OCI-LY1 (cell line): Measurements from ENCODE around the gene GIPR.
"Not testable (repeated sequence)": the region's sequence is repeated elsewhere in the genome, so short reads cannot be mapped to it uniquely, and the experiment has no call there.

Source experiments
- H2AFZ ChIP-seq: fragments of 200-600 bp; sonication (generic), shearing (Covaris generic); 2 replicates; pipeline ENCODE4 v1.6.0; 2014; ENCODE audit warnings: antibody characterized with exemption, mild to moderate bottlenecking, low read length
- H3F3A ChIP-seq: fragments of 200-600 bp; sonication (generic), shearing (Covaris generic); 2 replicates; pipeline ENCODE4 v1.6.0; 2014; ENCODE audit warnings: mild to moderate bottlenecking, antibody characterized with exemption, low read length, moderate library complexity; ENCODE audit not compliant: insufficient read depth
- H3K27ac ChIP-seq: fragments of 200-600 bp; sonication (generic); 2 replicates; pipeline ENCODE4 v1.5.1; 2014; ENCODE audit warnings: low read length, mixed run types, mild to moderate bottlenecking, low read depth; ENCODE audit not compliant: poor library complexity, severe bottlenecking
- H3K27me3 ChIP-seq: fragments of 200-600 bp; sonication (generic); 2 replicates; pipeline ENCODE4 v1.6.0; 2014; ENCODE audit warnings: antibody characterized with exemption, mild to moderate bottlenecking, low read length, moderate library complexity; ENCODE audit not compliant: insufficient read depth
- H3K36me3 ChIP-seq: fragments of 200-600 bp; sonication (generic); 2 replicates; pipeline ENCODE4 v1.6.1; 2014; ENCODE audit warnings: mild to moderate bottlenecking, antibody characterized with exemption, low read length, moderate library complexity, mixed read lengths; ENCODE audit not compliant: insufficient read depth
- H3K4me1 ChIP-seq: fragments of 200-600 bp; sonication (generic); 2 replicates; pipeline ENCODE4 v1.5.1; 2014; ENCODE audit warnings: mild to moderate bottlenecking, low read length, moderate library complexity; ENCODE audit not compliant: insufficient read depth, severe bottlenecking
- H3K4me2 ChIP-seq: fragments of 200-600 bp; sonication (generic), shearing (Covaris generic); 2 replicates; pipeline ENCODE4 v1.6.1; 2014; ENCODE audit warnings: low read length
- H3K4me3 ChIP-seq: fragments of 200-600 bp; sonication (generic); 2 replicates; pipeline ENCODE4 v1.5.1; 2014; ENCODE audit warnings: low read length, low read depth, mild to moderate bottlenecking, mixed read lengths; ENCODE audit not compliant: poor library complexity, severe bottlenecking
- H3K79me2 ChIP-seq: fragments of 200-600 bp; shearing (Covaris generic); 2 replicates; pipeline ENCODE4 v1.6.1; 2016; ENCODE audit warnings: mixed run types, low read length, mixed read lengths; ENCODE audit not compliant: insufficient read depth
- H3K9ac ChIP-seq: fragments of 200-600 bp; sonication (generic), shearing (Covaris generic); 2 replicates; pipeline ENCODE4 v1.6.1; 2014; ENCODE audit warnings: mild to moderate bottlenecking, low read length, mixed read lengths
- H3K9me2 ChIP-seq: fragments of 200-600 bp; sonication (generic), shearing (Covaris generic); 2 replicates; pipeline ENCODE4 v1.6.1; 2014; ENCODE audit warnings: low read depth, mild to moderate bottlenecking, low read length, mixed read lengths
- H3K9me3 ChIP-seq: fragments of 200-600 bp; shearing (Covaris generic); 2 replicates; pipeline ENCODE4 v1.6.1; 2014; ENCODE audit warnings: low read length, mixed read lengths
- H4K20me1 ChIP-seq: fragments of 200-600 bp; sonication (generic), shearing (Covaris generic); 2 replicates; pipeline ENCODE4 v1.6.0; 2016; ENCODE audit warnings: mild to moderate bottlenecking, low read length; ENCODE audit not compliant: insufficient read depth
- CTCF ChIP-seq: fragments of 200-600 bp; sonication (generic), shearing (Covaris generic); IDR thresholded peaks from 2 replicates; pipeline ENCODE4 v1.5.1; 2017; ENCODE audit warnings: mild to moderate bottlenecking, antibody characterized with exemption, low read length, moderate library complexity, mixed read lengths
- EZH2 ChIP-seq: fragments of 200-600 bp; sonication (generic), shearing (Covaris generic); IDR thresholded peaks from 2 replicates; pipeline ENCODE4 v1.8.0; 2017; ENCODE audit warnings: borderline replicate concordance, mixed run types, mild to moderate bottlenecking, antibody characterized with exemption, low read length, moderate library complexity, mixed read lengths

Gene GIPR

GRCh38 chr19:45717131-45717982 lies 49.3 kb downstream of the GIPR start:
- Histone ChIP-seq H3K4me1 (peaks cover 31% of the 10 kb centered on the region), H3K9me3 (no peaks in the 10 kb centered on the region), H3K4me2 (peak overlapping the region; percentile 91), H2AFZ (no peak overlapping the region), H3K27me3 (no peaks in the 10 kb centered on the region), H3K79me2 (peaks cover 21% of the 10 kb centered on the region), H3K27ac (peak overlapping the region; percentile 74), H3K4me3 (peak overlapping the region; percentile 76), H4K20me1 (no peaks in the 10 kb centered on the region), H3K36me3 (peaks cover 16% of the 10 kb centered on the region), H3K9me2 (no peaks in the 10 kb centered on the region), H3K9ac (peak overlapping the region; percentile 96), H3F3A (no peaks in the 10 kb centered on the region)
- TF ChIP-seq CTCF (peak; percentile 24; the same call in 1 of the 2 replicates), EZH2 (no peak)

- Histone ChIP-seq H3K9me3 (no peaks in the 10 kb centered on the region), H3K9ac (peak overlapping the region; percentile 85), H4K20me1 (no peaks in the 10 kb centered on the region), H3K27me3 (no peaks in the 10 kb centered on the region), H3K4me3 (peak overlapping the region; percentile 66), H3K79me2 (peaks cover 21% of the 10 kb centered on the region), H3F3A (no peaks in the 10 kb centered on the region), H3K9me2 (no peaks in the 10 kb centered on the region), H3K4me2 (peak overlapping the region; percentile 91), H3K27ac (peak overlapping the region; percentile 74), H3K4me1 (peaks cover 31% of the 10 kb centered on the region), H2AFZ (no peak overlapping the region), H3K36me3 (peaks cover 12% of the 10 kb centered on the region)
- TF ChIP-seq CTCF (no peak), EZH2 (no peak)
Measured at GRCh38 chr19:45717983-45718650, 50.1 kb downstream of the GIPR start.

GRCh38 chr19:45720065-45720464 lies 52.0 kb downstream of the GIPR start:
- H3K4me1 ChIP-seq: peaks cover 23% of the 10 kb centered on the region

GRCh38 chr19:45728683-45729082 lies 60.7 kb downstream of the GIPR start:
- H3K9me3 ChIP-seq, H3K9ac ChIP-seq, H3K9me2 ChIP-seq, H3K27ac ChIP-seq, H3K4me3 ChIP-seq, H3K4me2 ChIP-seq, H2AFZ ChIP-seq, H4K20me1 ChIP-seq, H3K27me3 ChIP-seq, H3K4me1 ChIP-seq, H3F3A ChIP-seq: not testable (repeated sequence)
- H3K36me3 ChIP-seq: peaks cover 14% of the 10 kb centered on the region; the same call in 1 of the 2 replicates
- H3K79me2 ChIP-seq: peaks cover 44% of the 10 kb centered on the region

More at GRCh38 chr19:45720065-45720464, 52.0 kb downstream of the GIPR start:
- H4K20me1 ChIP-seq, H2AFZ ChIP-seq, H3K27ac ChIP-seq, H3K9ac ChIP-seq, H3K4me2 ChIP-seq, H3K9me3 ChIP-seq, H3K9me2 ChIP-seq, H3K4me3 ChIP-seq, H3F3A ChIP-seq, H3K27me3 ChIP-seq: not testable (repeated sequence)
- Histone ChIP-seq H3K36me3 (peaks cover 21% of the 10 kb centered on the region), H3K79me2 (peaks cover 21% of the 10 kb centered on the region)
